MM.1S (cell line): ENCODE data around the gene ADARB2.

Experiments used
- EZH2 ChIP-seq: fragments of 300-600 bp; sonication (generic); optimal IDR thresholded peaks from 2 replicates; pipeline ENCODE3; 2017; ENCODE audit warnings: low read depth, mild to moderate bottlenecking, antibody characterized with exemption, low read length, mixed read lengths
- EZH2phosphoT487 ChIP-seq: fragments of 300-600 bp; sonication (generic); IDR thresholded peaks from 2 replicates; pipeline ENCODE4 v1.6.1; 2018; ENCODE audit warnings: antibody characterized with exemption, low read length
- TF ChIP-seq, protein P1 (sequence below): fragments of 300-600 bp; sonication (generic); IDR thresholded peaks from 2 replicates; pipeline ENCODE4 v1.5.1; 2016; ENCODE audit warnings: antibody characterized with exemption, low read length, mixed read lengths

- TF ChIP-seq, protein P1, sequence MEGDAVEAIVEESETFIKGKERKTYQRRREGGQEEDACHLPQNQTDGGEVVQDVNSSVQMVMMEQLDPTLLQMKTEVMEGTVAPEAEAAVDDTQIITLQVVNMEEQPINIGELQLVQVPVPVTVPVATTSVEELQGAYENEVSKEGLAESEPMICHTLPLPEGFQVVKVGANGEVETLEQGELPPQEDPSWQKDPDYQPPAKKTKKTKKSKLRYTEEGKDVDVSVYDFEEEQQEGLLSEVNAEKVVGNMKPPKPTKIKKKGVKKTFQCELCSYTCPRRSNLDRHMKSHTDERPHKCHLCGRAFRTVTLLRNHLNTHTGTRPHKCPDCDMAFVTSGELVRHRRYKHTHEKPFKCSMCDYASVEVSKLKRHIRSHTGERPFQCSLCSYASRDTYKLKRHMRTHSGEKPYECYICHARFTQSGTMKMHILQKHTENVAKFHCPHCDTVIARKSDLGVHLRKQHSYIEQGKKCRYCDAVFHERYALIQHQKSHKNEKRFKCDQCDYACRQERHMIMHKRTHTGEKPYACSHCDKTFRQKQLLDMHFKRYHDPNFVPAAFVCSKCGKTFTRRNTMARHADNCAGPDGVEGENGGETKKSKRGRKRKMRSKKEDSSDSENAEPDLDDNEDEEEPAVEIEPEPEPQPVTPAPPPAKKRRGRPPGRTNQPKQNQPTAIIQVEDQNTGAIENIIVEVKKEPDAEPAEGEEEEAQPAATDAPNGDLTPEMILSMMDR = no peak
- TF ChIP-seq EZH2 = no peak
- no peak for TF ChIP-seq EZH2phosphoT487
These were observed 8.6 kb upstream of the ADARB2 start for GRCh38 chr10:1745780-1746456.
